WTC11 (cell line): Measurements from ENCODE around the gene CPNE6.
"Not testable (repeated sequence)": the region's sequence is repeated elsewhere in the genome, so short reads cannot be mapped to it uniquely, and the experiment has no call there.

Experiments used
- CBFB ChIP-seq: sonication (generic); formaldehyde crosslinking; IDR thresholded peaks from 2 replicates; pipeline ENCODE4 v1.8.1; 2022; ENCODE audit warnings: mild to moderate bottlenecking, low read depth, missing genetic modification reagents
- TEAD1 ChIP-seq: sonication (generic); formaldehyde crosslinking; IDR thresholded peaks from 2 replicates; pipeline ENCODE4 v1.8.0; 2022; ENCODE audit warnings: mild to moderate bottlenecking, missing genetic modification reagents
- ZNF263 ChIP-seq: sonication (generic); formaldehyde crosslinking; IDR thresholded peaks from 2 replicates; pipeline ENCODE4 v1.8.1; 2022; ENCODE audit warnings: low read depth, mild to moderate bottlenecking, moderate library complexity, missing genetic modification reagents
- TF ChIP-seq, protein P1 (sequence below): fragments of 200-600 bp; IDR thresholded peaks from 2 replicates; pipeline ENCODE4 v1.8.0; 2022; ENCODE audit warnings: antibody characterized with exemption
- TF ChIP-seq, protein P2 (sequence below): sonication (generic); formaldehyde crosslinking; IDR thresholded peaks from 2 replicates; pipeline ENCODE4 v1.8.0; 2023; ENCODE audit warnings: mild to moderate bottlenecking, missing genetic modification reagents
- TF ChIP-seq, protein P3 (sequence below): sonication (generic); formaldehyde crosslinking; IDR thresholded peaks from 2 replicates; pipeline ENCODE4 v1.8.1; 2023; ENCODE audit warnings: mild to moderate bottlenecking, missing genetic modification reagents
- TF ChIP-seq, protein P4 (sequence below): sonication (generic); formaldehyde crosslinking; IDR thresholded peaks from 2 replicates; pipeline ENCODE4 v1.8.0; 2022; ENCODE audit warnings: mild to moderate bottlenecking, missing genetic modification reagents
- TF ChIP-seq, protein P5 (sequence below): sonication (generic); formaldehyde crosslinking; IDR thresholded peaks from 2 replicates; pipeline ENCODE4 v1.8.1; 2023; ENCODE audit warnings: mild to moderate bottlenecking, moderate library complexity, missing genetic modification reagents
- TF ChIP-seq, protein P6 (sequence below): sonication (generic); formaldehyde crosslinking; IDR thresholded peaks from 2 replicates; pipeline ENCODE4 v1.8.1; 2023; ENCODE audit warnings: mild to moderate bottlenecking, missing genetic modification reagents, moderate library complexity
- TF ChIP-seq, protein P7 (sequence below): sonication (generic); formaldehyde crosslinking; IDR thresholded peaks from 2 replicates; pipeline ENCODE4 v1.8.0; 2023; ENCODE audit warnings: missing genetic modification reagents

DNA sequence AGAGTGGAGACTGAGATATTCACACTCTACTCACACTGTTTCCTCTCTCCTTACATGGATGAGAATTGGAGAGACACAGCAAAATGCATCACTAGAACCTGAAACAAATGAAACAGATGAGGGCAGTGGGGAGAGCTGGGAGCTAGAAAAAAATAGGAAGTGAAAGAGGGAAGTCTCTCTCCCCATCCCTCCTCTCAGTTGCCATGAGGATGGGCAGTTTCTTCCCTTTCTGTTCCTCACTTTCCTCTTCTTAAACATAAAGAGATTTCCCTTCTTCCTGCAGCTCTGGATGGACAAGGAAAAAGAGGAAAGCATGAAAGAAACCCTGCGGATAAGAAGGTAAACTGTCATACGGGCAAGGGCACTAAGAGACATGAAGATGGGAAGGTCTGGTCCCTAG is 22.4 kb upstream of the CPNE6 start:
- TF ChIP-seq TEAD1, ZNF263, CBFB (CRISPR knock-in tag): not testable (repeated sequence)
- TF ChIP-seq, protein P1, sequence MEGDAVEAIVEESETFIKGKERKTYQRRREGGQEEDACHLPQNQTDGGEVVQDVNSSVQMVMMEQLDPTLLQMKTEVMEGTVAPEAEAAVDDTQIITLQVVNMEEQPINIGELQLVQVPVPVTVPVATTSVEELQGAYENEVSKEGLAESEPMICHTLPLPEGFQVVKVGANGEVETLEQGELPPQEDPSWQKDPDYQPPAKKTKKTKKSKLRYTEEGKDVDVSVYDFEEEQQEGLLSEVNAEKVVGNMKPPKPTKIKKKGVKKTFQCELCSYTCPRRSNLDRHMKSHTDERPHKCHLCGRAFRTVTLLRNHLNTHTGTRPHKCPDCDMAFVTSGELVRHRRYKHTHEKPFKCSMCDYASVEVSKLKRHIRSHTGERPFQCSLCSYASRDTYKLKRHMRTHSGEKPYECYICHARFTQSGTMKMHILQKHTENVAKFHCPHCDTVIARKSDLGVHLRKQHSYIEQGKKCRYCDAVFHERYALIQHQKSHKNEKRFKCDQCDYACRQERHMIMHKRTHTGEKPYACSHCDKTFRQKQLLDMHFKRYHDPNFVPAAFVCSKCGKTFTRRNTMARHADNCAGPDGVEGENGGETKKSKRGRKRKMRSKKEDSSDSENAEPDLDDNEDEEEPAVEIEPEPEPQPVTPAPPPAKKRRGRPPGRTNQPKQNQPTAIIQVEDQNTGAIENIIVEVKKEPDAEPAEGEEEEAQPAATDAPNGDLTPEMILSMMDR: not testable (repeated sequence)
- TF ChIP-seq, protein P2, sequence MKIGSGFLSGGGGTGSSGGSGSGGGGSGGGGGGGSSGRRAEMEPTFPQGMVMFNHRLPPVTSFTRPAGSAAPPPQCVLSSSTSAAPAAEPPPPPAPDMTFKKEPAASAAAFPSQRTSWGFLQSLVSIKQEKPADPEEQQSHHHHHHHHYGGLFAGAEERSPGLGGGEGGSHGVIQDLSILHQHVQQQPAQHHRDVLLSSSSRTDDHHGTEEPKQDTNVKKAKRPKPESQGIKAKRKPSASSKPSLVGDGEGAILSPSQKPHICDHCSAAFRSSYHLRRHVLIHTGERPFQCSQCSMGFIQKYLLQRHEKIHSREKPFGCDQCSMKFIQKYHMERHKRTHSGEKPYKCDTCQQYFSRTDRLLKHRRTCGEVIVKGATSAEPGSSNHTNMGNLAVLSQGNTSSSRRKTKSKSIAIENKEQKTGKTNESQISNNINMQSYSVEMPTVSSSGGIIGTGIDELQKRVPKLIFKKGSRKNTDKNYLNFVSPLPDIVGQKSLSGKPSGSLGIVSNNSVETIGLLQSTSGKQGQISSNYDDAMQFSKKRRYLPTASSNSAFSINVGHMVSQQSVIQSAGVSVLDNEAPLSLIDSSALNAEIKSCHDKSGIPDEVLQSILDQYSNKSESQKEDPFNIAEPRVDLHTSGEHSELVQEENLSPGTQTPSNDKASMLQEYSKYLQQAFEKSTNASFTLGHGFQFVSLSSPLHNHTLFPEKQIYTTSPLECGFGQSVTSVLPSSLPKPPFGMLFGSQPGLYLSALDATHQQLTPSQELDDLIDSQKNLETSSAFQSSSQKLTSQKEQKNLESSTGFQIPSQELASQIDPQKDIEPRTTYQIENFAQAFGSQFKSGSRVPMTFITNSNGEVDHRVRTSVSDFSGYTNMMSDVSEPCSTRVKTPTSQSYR (CRISPR knock-in tag): not testable (repeated sequence)
- TF ChIP-seq, protein P3, sequence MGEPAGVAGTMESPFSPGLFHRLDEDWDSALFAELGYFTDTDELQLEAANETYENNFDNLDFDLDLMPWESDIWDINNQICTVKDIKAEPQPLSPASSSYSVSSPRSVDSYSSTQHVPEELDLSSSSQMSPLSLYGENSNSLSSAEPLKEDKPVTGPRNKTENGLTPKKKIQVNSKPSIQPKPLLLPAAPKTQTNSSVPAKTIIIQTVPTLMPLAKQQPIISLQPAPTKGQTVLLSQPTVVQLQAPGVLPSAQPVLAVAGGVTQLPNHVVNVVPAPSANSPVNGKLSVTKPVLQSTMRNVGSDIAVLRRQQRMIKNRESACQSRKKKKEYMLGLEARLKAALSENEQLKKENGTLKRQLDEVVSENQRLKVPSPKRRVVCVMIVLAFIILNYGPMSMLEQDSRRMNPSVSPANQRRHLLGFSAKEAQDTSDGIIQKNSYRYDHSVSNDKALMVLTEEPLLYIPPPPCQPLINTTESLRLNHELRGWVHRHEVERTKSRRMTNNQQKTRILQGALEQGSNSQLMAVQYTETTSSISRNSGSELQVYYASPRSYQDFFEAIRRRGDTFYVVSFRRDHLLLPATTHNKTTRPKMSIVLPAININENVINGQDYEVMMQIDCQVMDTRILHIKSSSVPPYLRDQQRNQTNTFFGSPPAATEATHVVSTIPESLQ (CRISPR knock-in tag): not testable (repeated sequence)
- TF ChIP-seq, protein P4, sequence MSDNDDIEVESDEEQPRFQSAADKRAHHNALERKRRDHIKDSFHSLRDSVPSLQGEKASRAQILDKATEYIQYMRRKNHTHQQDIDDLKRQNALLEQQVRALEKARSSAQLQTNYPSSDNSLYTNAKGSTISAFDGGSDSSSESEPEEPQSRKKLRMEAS (CRISPR knock-in tag): not testable (repeated sequence)
- TF ChIP-seq, protein P5, sequence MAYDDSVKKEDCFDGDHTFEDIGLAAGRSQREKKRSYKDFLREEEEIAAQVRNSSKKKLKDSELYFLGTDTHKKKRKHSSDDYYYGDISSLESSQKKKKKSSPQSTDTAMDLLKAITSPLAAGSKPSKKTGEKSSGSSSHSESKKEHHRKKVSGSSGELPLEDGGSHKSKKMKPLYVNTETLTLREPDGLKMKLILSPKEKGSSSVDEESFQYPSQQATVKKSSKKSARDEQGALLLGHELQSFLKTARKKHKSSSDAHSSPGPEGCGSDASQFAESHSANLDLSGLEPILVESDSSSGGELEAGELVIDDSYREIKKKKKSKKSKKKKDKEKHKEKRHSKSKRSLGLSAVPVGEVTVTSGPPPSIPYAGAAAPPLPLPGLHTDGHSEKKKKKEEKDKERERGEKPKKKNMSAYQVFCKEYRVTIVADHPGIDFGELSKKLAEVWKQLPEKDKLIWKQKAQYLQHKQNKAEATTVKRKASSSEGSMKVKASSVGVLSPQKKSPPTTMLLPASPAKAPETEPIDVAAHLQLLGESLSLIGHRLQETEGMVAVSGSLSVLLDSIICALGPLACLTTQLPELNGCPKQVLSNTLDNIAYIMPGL: not testable (repeated sequence)
- TF ChIP-seq, protein P6, sequence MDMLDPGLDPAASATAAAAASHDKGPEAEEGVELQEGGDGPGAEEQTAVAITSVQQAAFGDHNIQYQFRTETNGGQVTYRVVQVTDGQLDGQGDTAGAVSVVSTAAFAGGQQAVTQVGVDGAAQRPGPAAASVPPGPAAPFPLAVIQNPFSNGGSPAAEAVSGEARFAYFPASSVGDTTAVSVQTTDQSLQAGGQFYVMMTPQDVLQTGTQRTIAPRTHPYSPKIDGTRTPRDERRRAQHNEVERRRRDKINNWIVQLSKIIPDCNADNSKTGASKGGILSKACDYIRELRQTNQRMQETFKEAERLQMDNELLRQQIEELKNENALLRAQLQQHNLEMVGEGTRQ (CRISPR knock-in tag): not testable (repeated sequence)
- TF ChIP-seq, protein P7, sequence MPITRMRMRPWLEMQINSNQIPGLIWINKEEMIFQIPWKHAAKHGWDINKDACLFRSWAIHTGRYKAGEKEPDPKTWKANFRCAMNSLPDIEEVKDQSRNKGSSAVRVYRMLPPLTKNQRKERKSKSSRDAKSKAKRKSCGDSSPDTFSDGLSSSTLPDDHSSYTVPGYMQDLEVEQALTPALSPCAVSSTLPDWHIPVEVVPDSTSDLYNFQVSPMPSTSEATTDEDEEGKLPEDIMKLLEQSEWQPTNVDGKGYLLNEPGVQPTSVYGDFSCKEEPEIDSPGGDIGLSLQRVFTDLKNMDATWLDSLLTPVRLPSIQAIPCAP (CRISPR knock-in tag): not testable (repeated sequence)
